ENCODE data around the gene NAGPA. TPM values are rescaled to one million over a fixed set of nuclear protein-coding genes. Genes with fewer than 3 reads are reported as not detected.

Gene NAGPA
- total and polyA plus RNA-seq, 5 experiments from 2014 or later, result 24.8 to 39.0 (median 34.1) TPM

Other genes with a start within 250 kb of the NAGPA start
- gene SEPTIN12, start 245.6 kb downstream of the NAGPA start, total RNA-seq, result not detected
- not detected for gene SEPTIN12, start 245.6 kb downstream of the NAGPA start, polyA plus RNA-seq
- not detected for gene SMIM22, start 238.6 kb downstream of the NAGPA start, total RNA-seq
- gene SMIM22, start 238.6 kb downstream of the NAGPA start, polyA plus RNA-seq, result not detected
- gene ROGDI, start 231.3 kb downstream of the NAGPA start, total RNA-seq, result 10 to 100 TPM; 11.2 to 12.5 TPM
- gene ROGDI, start 231.3 kb downstream of the NAGPA start, polyA plus RNA-seq, result 10 to 100 TPM in 2 of 3 donors, 1 to 10 TPM in 1; 7.8 to 12.6 (median 11.8) TPM
- gene GLYR1, start 186.6 kb downstream of the NAGPA start, total RNA-seq, result 100 to 1,000 TPM; 111 to 112 TPM
- 10 to 100 TPM; 29.7 to 39.6 (median 38.1) TPM for gene GLYR1, start 186.6 kb downstream of the NAGPA start, polyA plus RNA-seq
- gene UBN1, start 186.5 kb downstream of the NAGPA start, total RNA-seq, result 10 to 100 TPM; 40.6 to 40.9 TPM
- gene UBN1, start 186.5 kb downstream of the NAGPA start, polyA plus RNA-seq, result 10 to 100 TPM; 10.9 to 18.4 (median 14.2) TPM
- gene PPL, start 96.8 kb downstream of the NAGPA start, total RNA-seq, result not detected
- gene PPL, start 96.8 kb downstream of the NAGPA start, polyA plus RNA-seq, result under 1 TPM in 1 of 3 donors, not detected in 2; 0.48 TPM
- not detected for gene SEC14L5, start 75.6 kb downstream of the NAGPA start, total RNA-seq
- gene SEC14L5, start 75.6 kb downstream of the NAGPA start, polyA plus RNA-seq, result not detected
- gene C16orf89, start 32.0 kb upstream of the NAGPA start, total RNA-seq, result not detected
- gene C16orf89, start 32.0 kb upstream of the NAGPA start, polyA plus RNA-seq, result not detected
- 10 to 100 TPM; 22.8 to 27.6 TPM for gene ALG1, start 37.9 kb upstream of the NAGPA start, total RNA-seq
- 10 to 100 TPM; 23.3 to 25.1 (median 24.3) TPM for gene ALG1, start 37.9 kb upstream of the NAGPA start, polyA plus RNA-seq
- gene EEF2KMT, start 63.9 kb upstream of the NAGPA start, total RNA-seq, result 10 to 100 TPM; 11.5 to 11.8 TPM
- 10 to 100 TPM; 11.6 to 20.3 (median 12.6) TPM for gene EEF2KMT, start 63.9 kb upstream of the NAGPA start, polyA plus RNA-seq